SK-N-SH (cell line): ENCODE measurements around the gene PSMD8. TPM values are rescaled to one million over a fixed set of nuclear protein-coding genes. Genes with fewer than 3 reads are reported as not detected.

Source experiments
- CTCF ChIA-PET: fragments of 300-600, 350-600 bp; formaldehyde crosslinking; extraction: SDS; loops from one replicate; lab custom pipeline; 2021; lab: Yijun Ruan, JAX
- POLR2A ChIA-PET: fragments of 350-600 bp; sonication (Branson Sonifier 250); formaldehyde crosslinking; extraction: SDS; loops from one replicate; lab custom pipeline; 2020; ENCODE audit warnings: antibody characterized with exemption, inconsistent platforms; lab: Yijun Ruan, JAX
- DNase-seq: peaks from one replicate; pipeline ENCODE4 v3.0.0; 2012
- H2AFZ ChIP-seq: fragments of 200-600 bp; sonication (generic); 2 replicates; pipeline ENCODE4 v1.8.1; 2016; ENCODE audit warnings: antibody characterized with exemption, mild to moderate bottlenecking, low read depth
- H3F3A ChIP-seq: fragments of 200-600 bp; sonication (generic); replicated peaks from 2 replicates; pipeline ENCODE3; 2016; ENCODE audit warnings: antibody characterized with exemption, mild to moderate bottlenecking; ENCODE audit not compliant: insufficient read depth
- H3K27ac ChIP-seq, 2 experiments: fragments of 200-500 bp in 1 of 2; fragments of 200-600 bp in 1 of 2; sonication (Bioruptor generic) in 1 of 2; sonication (generic), shearing (Covaris generic) in 1 of 2; 2 replicates each; pipeline versions ENCODE4 v1.5.1 to v1.6.1; 2014 to 2016; ENCODE audit warnings: low read depth in 2 of 2, inconsistent platforms in 1 of 2, low read length in 1 of 2, mild to moderate bottlenecking in 1 of 2, mixed read lengths in 1 of 2
- H3K27me3 ChIP-seq: fragments of 200-600 bp; sonication (generic), shearing (Covaris generic); 2 replicates; pipeline ENCODE4 v1.6.1; 2016; ENCODE audit warnings: mixed run types; ENCODE audit not compliant: insufficient read depth
- H3K36me3 ChIP-seq, 2 experiments: fragments of 200-500 bp in 1 of 2; fragments of 200-600 bp in 1 of 2; sonication (Bioruptor generic) in 1 of 2; sonication (generic) in 1 of 2; replicated peaks in 1 of 2; 2 replicates each; pipeline versions ENCODE3 to v1.5.1; 2014 to 2016; ENCODE audit warnings: low read length in 1 of 2, mild to moderate bottlenecking in 1 of 2; ENCODE audit not compliant: insufficient read depth in 2 of 2, control insufficient read depth in 1 of 2
- H3K4me1 ChIP-seq, 2 experiments: fragments of 200-500 bp in 1 of 2; fragments of 200-600 bp in 1 of 2; sonication (Bioruptor generic) in 1 of 2; sonication (generic), shearing (Covaris generic) in 1 of 2; 2 replicates each; pipeline versions ENCODE4 v1.5.1 to v1.6.1; 2014 to 2016; ENCODE audit warnings: low read depth in 1 of 2, low read length in 1 of 2, mixed run types in 1 of 2; ENCODE audit not compliant: insufficient read depth in 2 of 2, control insufficient read depth in 1 of 2
- H3K4me2 ChIP-seq: fragments of 200-600 bp; sonication (generic), shearing (Covaris generic); 2 replicates; pipeline ENCODE4 v1.6.1; 2017; ENCODE audit warnings: mixed run types
- H3K4me3 ChIP-seq, 2 experiments: fragments of 200-500 bp in 1 of 2; fragments of 200-600 bp in 1 of 2; sonication (Bioruptor generic) in 1 of 2; sonication (generic), shearing (Covaris generic) in 1 of 2; 2 replicates each; pipeline versions ENCODE4 v1.5.1 to v1.8.1; 2014 to 2016; ENCODE audit warnings: low read depth in 2 of 2, inconsistent platforms in 1 of 2, low read length in 1 of 2, mild to moderate bottlenecking in 1 of 2, mixed read lengths in 1 of 2, moderate library complexity in 1 of 2
- H3K79me2 ChIP-seq: fragments of 200-600 bp; sonication (generic); 2 replicates; pipeline ENCODE4 v1.8.1; 2017; ENCODE audit warnings: mild to moderate bottlenecking; ENCODE audit not compliant: insufficient read depth
- H3K9ac ChIP-seq: fragments of 200-600 bp; sonication (generic); 2 replicates; pipeline ENCODE4 v1.6.1; 2017; ENCODE audit warnings: mixed run types
- H3K9me2 ChIP-seq: fragments of 200-600 bp; sonication (generic); 2 replicates; pipeline ENCODE4 v1.6.1; 2017; ENCODE audit warnings: mixed run types
- H3K9me3 ChIP-seq: fragments of 200-600 bp; sonication (generic); 2 replicates; pipeline ENCODE4 v1.6.1; 2017; ENCODE audit warnings: mixed run types, mild to moderate bottlenecking, moderate library complexity
- H4K20me1 ChIP-seq: fragments of 200-600 bp; sonication (generic); 2 replicates; pipeline ENCODE4 v1.6.1; 2017; ENCODE audit warnings: mild to moderate bottlenecking, mixed run types; ENCODE audit not compliant: insufficient read depth
- EZH2phosphoT487 ChIP-seq: fragments of 200-600 bp; sonication (generic); IDR thresholded peaks from 2 replicates; pipeline ENCODE4 v1.6.1; 2017; ENCODE audit warnings: low read depth, mixed run types, mild to moderate bottlenecking, antibody characterized with exemption, moderate library complexity, borderline replicate concordance
- FOXM1 ChIP-seq: IDR thresholded peaks from 2 replicates; pipeline ENCODE4 v1.4.0; 2012; ENCODE audit warnings: low read depth, mild to moderate bottlenecking
- GATA2 ChIP-seq: sonication (generic); formaldehyde crosslinking; IDR thresholded peaks from 2 replicates; pipeline ENCODE4 v1.5.0; 2020; ENCODE audit warnings: mild to moderate bottlenecking, missing genetic modification reagents
- IRF3 ChIP-seq: fragments of 150-350 bp; IDR thresholded peaks from 2 replicates; pipeline ENCODE4 v1.6.1; 2016; ENCODE audit warnings: mild to moderate bottlenecking, low read depth, low read length
- MAX ChIP-seq: IDR thresholded peaks from 2 replicates; pipeline ENCODE4 v1.4.0; 2012; ENCODE audit warnings: low read depth
- MEF2A ChIP-seq: IDR thresholded peaks from 2 replicates; pipeline ENCODE4 v1.4.0; 2012; ENCODE audit warnings: low read depth, borderline replicate concordance
- MXI1 ChIP-seq: IDR thresholded peaks from 2 replicates; pipeline ENCODE4 v1.6.1; 2012; ENCODE audit warnings: mild to moderate bottlenecking, low read depth, low read length, improper control_type of control experiment
- NRF1 ChIP-seq: IDR thresholded peaks from 2 replicates; pipeline ENCODE4 v1.6.1; 2012; ENCODE audit warnings: low read depth, mild to moderate bottlenecking, low read length
- PBX3 ChIP-seq: IDR thresholded peaks from 2 replicates; pipeline ENCODE4; 2012
- RAD21 ChIP-seq: IDR thresholded peaks from 2 replicates; pipeline ENCODE4 v1.6.1; 2012; ENCODE audit warnings: mild to moderate bottlenecking, low read length
- RCOR1 ChIP-seq: fragments of 150-350 bp; IDR thresholded peaks from 2 replicates; pipeline ENCODE4 v1.6.1; 2017; ENCODE audit warnings: antibody characterized with exemption, low read length
- RFX5 ChIP-seq: IDR thresholded peaks from 2 replicates; pipeline ENCODE4 v1.6.1; 2012; ENCODE audit warnings: mild to moderate bottlenecking, improper control_type of control experiment, low read length
- RXRA ChIP-seq: IDR thresholded peaks from 2 replicates; pipeline ENCODE4 v1.4.0; 2012; ENCODE audit warnings: low read depth, mild to moderate bottlenecking, borderline replicate concordance
- SIN3A ChIP-seq: IDR thresholded peaks from 2 replicates; pipeline ENCODE4 v1.6.1; 2012; ENCODE audit warnings: low read depth, mild to moderate bottlenecking, low read length, moderate library complexity, borderline replicate concordance
- SMC3 ChIP-seq: IDR thresholded peaks from 2 replicates; pipeline ENCODE4 v1.6.1; 2012; ENCODE audit warnings: low read depth, low read length, improper control_type of control experiment
- TCF12 ChIP-seq: IDR thresholded peaks from 2 replicates; pipeline ENCODE4 v1.4.0; 2012
- TEAD4 ChIP-seq: IDR thresholded peaks from 2 replicates; pipeline ENCODE4 v1.4.0; 2012; ENCODE audit warnings: mild to moderate bottlenecking, borderline replicate concordance; ENCODE audit not compliant: insufficient read depth
- YY1 ChIP-seq: IDR thresholded peaks from 2 replicates; pipeline ENCODE4 v1.4.0; 2012; ENCODE audit warnings: low read depth, mild to moderate bottlenecking
- WGBS: methylation state at CpG from one replicate; pipeline ENCODE4 v1.1.6; 2017; ENCODE audit warnings: low lambda C conversion rate; 5-methylcytosine and 5-hydroxymethylcytosine counted together
- polyA plus RNA-seq, 3 experiments: library from polyadenylated mRNA; depleted of rRNA; stranded (reverse); fragments of >200 nt; gene quantifications; 2 replicates each; pipeline ENCODE4 v1.2.3, GENCODE V29; 2012

The PSMD8 gene
- polyA plus RNA-seq, 1 of the 3 experiments (the other 2 are of a cell fraction): 400 TPM

GRCh38 chr19:38412961-38413360 is 38.6 kb downstream of the PSMD8 start:
- no peaks in the 10 kb centered on the region for H3K4me1 ChIP-seq
- TF ChIP-seq SMC3 (no peak), RFX5 (no peak), EZH2phosphoT487 (no peak), FOXM1 (no peak), TCF12 (no peak), TEAD4 (no peak), PBX3 (no peak), MXI1 (no peak), NRF1 (no peak), MEF2A (no peak), YY1 (no peak), GATA2 (CRISPR knock-in tag) (no peak), MAX (no peak), RCOR1 (no peak), SIN3A (no peak), RAD21 (no peak), IRF3 (no peak), RXRA (no peak)
- TF ChIP-seq, all 33 proteins: peak for 0
- no peak overlapping the region for H3K4me3 ChIP-seq
- no peaks in the 10 kb centered on the region for H3K27me3 ChIP-seq
- H3K4me2 ChIP-seq: no peak overlapping the region
- H3K27ac ChIP-seq: no peak overlapping the region
- H3K9me2 ChIP-seq: no peaks in the 10 kb centered on the region
- H3K9ac ChIP-seq: no peak overlapping the region
- WGBS: 73% methylated on average over 11 of the region's 11 CpGs
- H3K36me3 ChIP-seq: no peaks in the 10 kb centered on the region
- no peak for DNase-seq
- H3F3A ChIP-seq: peaks cover 3% of the 10 kb centered on the region
- H3K79me2 ChIP-seq: no peaks in the 10 kb centered on the region
- ChIA-PET POLR2A (no interaction called here), CTCF (interaction anchor here (4.0 kb wide), 1 partner anchor 10 kb away, joined by 30 read pairs; the partner anchor contains the start of gene FAM98C)
- no peak overlapping the region for H2AFZ ChIP-seq
- H3K9me3 ChIP-seq: no peaks in the 10 kb centered on the region
- no peaks in the 10 kb centered on the region for H4K20me1 ChIP-seq

- no peak overlapping the region for H3K4me2 ChIP-seq
- CTCF ChIA-PET: interaction anchor here (1.0 to 4.0 kb wide), 2 partner anchors 10 to 221 kb away, joined by 3 to 30 read pairs; partner anchors contain the start of gene FAM98C
- no peak overlapping the region for H3K9ac ChIP-seq
- H3K9me2 ChIP-seq: no peaks in the 10 kb centered on the region
- no peaks in the 10 kb centered on the region for H3K4me1 ChIP-seq
- H3K27ac ChIP-seq: no peak overlapping the region
- H3F3A ChIP-seq: peaks cover 3% of the 10 kb centered on the region
- H3K9me3 ChIP-seq: no peaks in the 10 kb centered on the region
- H3K36me3 ChIP-seq: no peaks in the 10 kb centered on the region
- no peak overlapping the region for H2AFZ ChIP-seq
- H3K4me3 ChIP-seq: no peak overlapping the region
- no peaks in the 10 kb centered on the region for H4K20me1 ChIP-seq
- no peaks in the 10 kb centered on the region for H3K27me3 ChIP-seq
- POLR2A ChIA-PET: no interaction called here
- TF ChIP-seq RAD21 (no peak), MAX (no peak), EZH2phosphoT487 (no peak), IRF3 (no peak)
- TF ChIP-seq, all 33 proteins: peak for 0
- no peak for DNase-seq
- H3K79me2 ChIP-seq: no peaks in the 10 kb centered on the region
- WGBS: 85% methylated on average over 6 of the region's 6 CpGs
These were observed 39.0 kb downstream of the PSMD8 start for GRCh38 chr19:38413416-38413815.
